HepG2 (cell line): ENCODE measurements around the gene EAF1. TPM values are rescaled to one million over a fixed set of nuclear protein-coding genes. Genes with fewer than 3 reads are reported as not detected.

ENCODE experiments used
- ATAC-seq: fragments of 200-7000 bp; cut with Tn5 transposase; 3 replicates; pipeline ENCODE4 v1.9.1; 2020; ENCODE audit warnings: mild to moderate bottlenecking, moderate library complexity
- BruUV-seq: library from RNA; stranded (reverse); fragments of 400-500 nt; replicated peaks from 2 replicates; lab custom pipeline; 2021; lab: Mats Ljungman, UMichigan
- CTCF ChIA-PET: fragments of 300-600 bp; formaldehyde crosslinking; extraction: SDS; loops from one replicate; lab custom pipeline; 2021; ENCODE audit warnings: low total read pairs, inconsistent platforms, low intra/inter-chr PET ratio; lab: Yijun Ruan, JAX
- POLR2A ChIA-PET: fragments of 350-600 bp; sonication (Branson Sonifier 250); formaldehyde crosslinking; loops from one replicate; lab custom pipeline; 2020; ENCODE audit warnings: antibody characterized with exemption, inconsistent platforms; lab: Yijun Ruan, JAX
- DNase-seq: peaks from one replicate; pipeline ENCODE4 v3.0.0-alpha.2; 2015; ENCODE audit warnings: low spot score
- FAIRE-seq: peaks from 3 replicates; lab custom pipeline; 2011; peaks lifted over from hg19 to GRCh38; lab: Jason Lieb, UNC
- H2AFZ ChIP-seq: one replicate; pipeline ENCODE4 v1.6.1; 2011; ENCODE audit warnings: low read length, inconsistent platforms
- H3K27ac ChIP-seq: fragments of 300-600 bp; 3 replicates; pipeline ENCODE4 v1.8.0; 2011; ENCODE audit warnings: mixed run types, mild to moderate bottlenecking, mixed read lengths, low read length, inconsistent platforms; ENCODE audit not compliant: insufficient read depth; ENCODE audit errors: extremely low read length
- H3K27me3 ChIP-seq, 2 experiments: fragments of 200-600 bp in 1 of 2; 2 replicates in 1 of 2; 3 replicates in 1 of 2; pipeline versions ENCODE4 v1.6.0 to v1.8.0; 2011; ENCODE audit warnings: low read length in 2 of 2, mild to moderate bottlenecking in 2 of 2, moderate library complexity in 2 of 2, inconsistent platforms in 1 of 2; ENCODE audit not compliant: insufficient read depth in 2 of 2, control insufficient read depth in 1 of 2
- H3K36me3 ChIP-seq, 2 experiments: fragments of 200-600 bp in 1 of 2; replicated peaks in 1 of 2; 2 replicates in 1 of 2; 3 replicates in 1 of 2; pipeline versions ENCODE4 v1.5.1 to v1.8.0; 2011; ENCODE audit warnings: low read length in 2 of 2, inconsistent platforms in 1 of 2; ENCODE audit not compliant: insufficient read depth in 2 of 2, control insufficient read depth in 1 of 2
- H3K4me1 ChIP-seq: 2 replicates; pipeline ENCODE4 v1.5.1; 2012; ENCODE audit warnings: low read length, inconsistent platforms; ENCODE audit not compliant: insufficient read depth
- H3K4me2 ChIP-seq: 2 replicates; pipeline ENCODE4 v1.6.0; 2011; ENCODE audit warnings: low read depth, low read length, inconsistent platforms
- H3K4me3 ChIP-seq, 3 experiments: fragments of 200-600 bp in 1 of 3; sonication (generic), shearing (Covaris generic) in 1 of 3; replicated peaks in 1 of 3; 2 replicates each; pipeline ENCODE4 v1.5.1; 2011 to 2016; ENCODE audit warnings: low read length in 3 of 3, inconsistent platforms in 2 of 3, low read depth in 2 of 3, mild to moderate bottlenecking in 2 of 3, control low read depth in 1 of 3, mixed read lengths in 1 of 3; ENCODE audit not compliant: insufficient read depth in 1 of 3
- H3K79me2 ChIP-seq: one replicate; pipeline ENCODE4 v1.6.1; 2011; ENCODE audit warnings: low read length, inconsistent platforms; ENCODE audit not compliant: insufficient read depth
- H3K9ac ChIP-seq: 2 replicates; pipeline ENCODE4 v1.6.0; 2011; ENCODE audit warnings: mild to moderate bottlenecking, low read depth, low read length, inconsistent platforms; ENCODE audit not compliant: insufficient read depth
- H3K9me3 ChIP-seq: 2 replicates; pipeline ENCODE4 v1.5.1; 2012; ENCODE audit warnings: mild to moderate bottlenecking, low read length
- H4K20me1 ChIP-seq: 2 replicates; pipeline ENCODE4 v1.6.0; 2011; ENCODE audit warnings: inconsistent platforms, mild to moderate bottlenecking, low read length, moderate library complexity; ENCODE audit not compliant: insufficient read depth
- ARID2 ChIP-seq: sonication (generic); formaldehyde crosslinking; IDR thresholded peaks from 2 replicates; pipeline ENCODE4 v1.8.1; 2022; ENCODE audit warnings: mild to moderate bottlenecking, missing genetic modification reagents, borderline replicate concordance
- BRCA1 ChIP-seq: sonication (generic); formaldehyde crosslinking; IDR thresholded peaks from 2 replicates; pipeline ENCODE4 v1.4.0; 2020; ENCODE audit warnings: missing genetic modification reagents
- HMGA1 ChIP-seq: sonication (generic); formaldehyde crosslinking; conservative IDR thresholded peaks from 2 replicates; pipeline ENCODE4 v1.4.0; 2020; ENCODE audit warnings: missing genetic modification reagents
- PCBP1 ChIP-seq: fragments of 200-400 bp; formaldehyde crosslinking; IDR thresholded peaks from 2 replicates; pipeline ENCODE4 v1.6.1; 2017; ENCODE audit warnings: mild to moderate bottlenecking, low read depth, low read length, borderline replicate concordance
- PLRG1 ChIP-seq: fragments of 450-650 bp; conservative IDR thresholded peaks from 2 replicates; pipeline ENCODE4 v1.6.1; 2016
- SNAPC4 ChIP-seq: sonication (generic); formaldehyde crosslinking; IDR thresholded peaks from 2 replicates; pipeline ENCODE4 v1.4.0; 2020; ENCODE audit warnings: mild to moderate bottlenecking, missing genetic modification reagents
- U2AF1 ChIP-seq: fragments of 200-400 bp; formaldehyde crosslinking; optimal IDR thresholded peaks from 2 replicates; pipeline ENCODE3; 2017; ENCODE audit warnings: mild to moderate bottlenecking, low read depth, low read length
- ZNF839 ChIP-seq: sonication (generic); formaldehyde crosslinking; IDR thresholded peaks from 2 replicates; pipeline ENCODE4 v1.4.0; 2020; ENCODE audit warnings: missing genetic modification reagents, mild to moderate bottlenecking, borderline replicate concordance
- WGBS: methylation state at CpG from one replicate; pipeline ENCODE4 v1.1.6; 2017; ENCODE audit warnings: low lambda C conversion rate; 5-methylcytosine and 5-hydroxymethylcytosine counted together
- in situ Hi-C: cut with HindIII; loops from 2 replicates; pipeline ENCODE4 v1.10.0; 2017; ENCODE audit warnings: low pct_unique_long_range_greater_than_20kb; ENCODE audit not compliant: extremely low pct_ligation_motif_present
- intact Hi-C: fragments of 100-400 bp; cut with micrococcal nuclease; formaldehyde crosslinking; loops from one replicate; pipeline ENCODE4 v1.10.0; 2022; ENCODE audit not compliant: unreplicated experiment
- polyA plus RNA-seq, 8 experiments: library from polyadenylated mRNA; depleted of rRNA in 3 of 8; stranded (reverse) in 7 of 8; unstranded in 1 of 8; fragments of >200 nt; fragmentation: Illumina TruSeq in 4 of 8; extraction: Trizol in 4 of 8; gene quantifications; 2 replicates each; pipeline versions ENCODE4 v1.2.1 to v1.2.3, GENCODE V29; 2011 to 2016; ENCODE audit warnings: low read depth in 4 of 8, missing spikeins in 1 of 8, mixed read lengths in 1 of 8; ENCODE audit not compliant: insufficient read depth in 1 of 8
- total RNA-seq, 5 experiments: library from RNA; depleted of rRNA; stranded (reverse); fragments of >200 nt; fragmentation: Illumina TruSeq; extraction: Trizol; gene quantifications; 2 replicates each; pipeline ENCODE4 v1.2.3, GENCODE V29; 2016; ENCODE audit warnings: low read depth in 1 of 5
- TF ChIP-seq, protein P1 (sequence below): sonication (generic); formaldehyde crosslinking; IDR thresholded peaks from 2 replicates; pipeline ENCODE4 v1.4.0; 2020; ENCODE audit warnings: missing genetic modification reagents
- TF ChIP-seq, protein P2 (sequence below): sonication (generic); formaldehyde crosslinking; conservative IDR thresholded peaks from 2 replicates; pipeline ENCODE4 v1.8.1; 2023; ENCODE audit warnings: missing genetic modification reagents

Gene EAF1
- total and polyA plus RNA-seq, 2 of the 13 experiments (the other 11 are each of a cell fraction or from before 2014, with no cell fraction given), result 8.1 to 30.0 TPM

DNA sequence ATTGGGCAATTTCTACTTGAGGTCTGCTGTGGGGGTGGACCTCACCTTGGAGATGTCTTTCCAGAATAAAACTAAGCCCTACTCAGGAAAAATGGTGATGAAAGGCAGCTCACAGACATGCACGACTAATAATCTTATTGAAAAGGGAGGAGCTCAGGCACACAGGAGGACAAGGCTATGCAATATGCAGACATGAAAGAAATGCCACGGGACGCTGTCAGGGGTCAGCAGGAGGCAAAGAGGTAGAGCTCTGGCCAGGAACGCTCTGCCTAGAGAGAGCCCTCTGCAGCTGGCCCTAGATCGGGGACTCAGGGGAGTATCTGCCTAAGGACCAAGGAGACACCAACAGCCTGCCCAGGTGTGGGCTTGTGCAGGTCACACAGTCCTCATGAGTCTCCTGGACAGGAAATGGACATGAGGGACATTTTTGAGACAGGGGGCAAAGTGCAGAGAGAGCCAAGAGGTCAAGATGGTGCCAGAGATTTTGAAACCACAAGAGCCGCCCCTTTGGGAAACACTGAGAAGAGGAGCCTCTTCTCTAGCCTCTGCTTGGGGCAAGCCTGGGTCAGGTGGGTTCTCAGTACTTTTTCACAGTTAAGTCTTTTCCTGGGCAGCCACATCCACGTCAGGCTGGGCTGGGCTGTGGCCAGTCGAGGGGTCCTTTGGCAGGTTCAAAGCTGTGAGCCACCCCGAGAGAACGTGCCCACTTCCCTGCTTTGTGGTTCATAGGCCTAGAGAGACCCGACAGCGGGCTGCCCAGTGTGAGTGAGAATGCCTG lies 23.2 kb downstream of the EAF1 start:
- intact Hi-C loops, result no loop called here
- CTCF ChIA-PET, result no interaction called here
- Histone ChIP-seq H3K4me1 (no peaks in the 10 kb centered on the region), H4K20me1 (no peaks in the 10 kb centered on the region), H3K79me2 (no peaks in the 10 kb centered on the region), H3K27ac (no peak overlapping the region), H3K9me3 (no peaks in the 10 kb centered on the region), H2AFZ (no peak overlapping the region), H3K4me3 (no peak overlapping the region), H3K27me3 (no peaks in the 10 kb centered on the region), H3K36me3 (no peaks in the 10 kb centered on the region), H3K9ac (no peak overlapping the region), H3K4me2 (no peak overlapping the region)
- DNase-seq (no peak), ATAC-seq (no peak), FAIRE-seq (no peak)
- WGBS, result 76% methylated on average over 10 of the region's 12 CpGs
- POLR2A ChIA-PET, result no interaction called here
- BruUV-seq, result no TSS peak
- in situ Hi-C loops, result no loop called here
- TF ChIP-seq U2AF1 (no peak), PLRG1 (no peak), PCBP1 (no peak), BRCA1 (CRISPR knock-in tag) (no peak), ARID2 (no peak), SNAPC4 (no peak), ZNF839 (CRISPR knock-in tag) (no peak), HMGA1 (CRISPR knock-in tag) (no peak)
- TF ChIP-seq, protein P1, sequence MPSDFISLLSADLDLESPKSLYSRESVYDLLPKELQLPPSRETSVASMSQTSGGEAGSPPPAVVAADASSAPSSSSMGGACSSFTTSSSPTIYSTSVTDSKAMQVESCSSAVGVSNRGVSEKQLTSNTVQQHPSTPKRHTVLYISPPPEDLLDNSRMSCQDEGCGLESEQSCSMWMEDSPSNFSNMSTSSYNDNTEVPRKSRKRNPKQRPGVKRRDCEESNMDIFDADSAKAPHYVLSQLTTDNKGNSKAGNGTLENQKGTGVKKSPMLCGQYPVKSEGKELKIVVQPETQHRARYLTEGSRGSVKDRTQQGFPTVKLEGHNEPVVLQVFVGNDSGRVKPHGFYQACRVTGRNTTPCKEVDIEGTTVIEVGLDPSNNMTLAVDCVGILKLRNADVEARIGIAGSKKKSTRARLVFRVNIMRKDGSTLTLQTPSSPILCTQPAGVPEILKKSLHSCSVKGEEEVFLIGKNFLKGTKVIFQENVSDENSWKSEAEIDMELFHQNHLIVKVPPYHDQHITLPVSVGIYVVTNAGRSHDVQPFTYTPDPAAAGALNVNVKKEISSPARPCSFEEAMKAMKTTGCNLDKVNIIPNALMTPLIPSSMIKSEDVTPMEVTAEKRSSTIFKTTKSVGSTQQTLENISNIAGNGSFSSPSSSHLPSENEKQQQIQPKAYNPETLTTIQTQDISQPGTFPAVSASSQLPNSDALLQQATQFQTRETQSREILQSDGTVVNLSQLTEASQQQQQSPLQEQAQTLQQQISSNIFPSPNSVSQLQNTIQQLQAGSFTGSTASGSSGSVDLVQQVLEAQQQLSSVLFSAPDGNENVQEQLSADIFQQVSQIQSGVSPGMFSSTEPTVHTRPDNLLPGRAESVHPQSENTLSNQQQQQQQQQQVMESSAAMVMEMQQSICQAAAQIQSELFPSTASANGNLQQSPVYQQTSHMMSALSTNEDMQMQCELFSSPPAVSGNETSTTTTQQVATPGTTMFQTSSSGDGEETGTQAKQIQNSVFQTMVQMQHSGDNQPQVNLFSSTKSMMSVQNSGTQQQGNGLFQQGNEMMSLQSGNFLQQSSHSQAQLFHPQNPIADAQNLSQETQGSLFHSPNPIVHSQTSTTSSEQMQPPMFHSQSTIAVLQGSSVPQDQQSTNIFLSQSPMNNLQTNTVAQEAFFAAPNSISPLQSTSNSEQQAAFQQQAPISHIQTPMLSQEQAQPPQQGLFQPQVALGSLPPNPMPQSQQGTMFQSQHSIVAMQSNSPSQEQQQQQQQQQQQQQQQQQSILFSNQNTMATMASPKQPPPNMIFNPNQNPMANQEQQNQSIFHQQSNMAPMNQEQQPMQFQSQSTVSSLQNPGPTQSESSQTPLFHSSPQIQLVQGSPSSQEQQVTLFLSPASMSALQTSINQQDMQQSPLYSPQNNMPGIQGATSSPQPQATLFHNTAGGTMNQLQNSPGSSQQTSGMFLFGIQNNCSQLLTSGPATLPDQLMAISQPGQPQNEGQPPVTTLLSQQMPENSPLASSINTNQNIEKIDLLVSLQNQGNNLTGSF (CRISPR knock-in tag), result no peak
- TF ChIP-seq, protein P2, sequence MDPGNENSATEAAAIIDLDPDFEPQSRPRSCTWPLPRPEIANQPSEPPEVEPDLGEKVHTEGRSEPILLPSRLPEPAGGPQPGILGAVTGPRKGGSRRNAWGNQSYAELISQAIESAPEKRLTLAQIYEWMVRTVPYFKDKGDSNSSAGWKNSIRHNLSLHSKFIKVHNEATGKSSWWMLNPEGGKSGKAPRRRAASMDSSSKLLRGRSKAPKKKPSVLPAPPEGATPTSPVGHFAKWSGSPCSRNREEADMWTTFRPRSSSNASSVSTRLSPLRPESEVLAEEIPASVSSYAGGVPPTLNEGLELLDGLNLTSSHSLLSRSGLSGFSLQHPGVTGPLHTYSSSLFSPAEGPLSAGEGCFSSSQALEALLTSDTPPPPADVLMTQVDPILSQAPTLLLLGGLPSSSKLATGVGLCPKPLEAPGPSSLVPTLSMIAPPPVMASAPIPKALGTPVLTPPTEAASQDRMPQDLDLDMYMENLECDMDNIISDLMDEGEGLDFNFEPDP (CRISPR knock-in tag), result no peak
